Measurements from ENCODE around the gene DAAM2. TPM values are rescaled to one million over a fixed set of nuclear protein-coding genes. Genes with fewer than 3 reads are reported as not detected.

DAAM2 gene
- total and polyA plus RNA-seq, 2 donors (not counting 3 experiments of a cell fraction or from before 2014, with no cell fraction given) = 0.42 to 0.44 TPM

DNA sequence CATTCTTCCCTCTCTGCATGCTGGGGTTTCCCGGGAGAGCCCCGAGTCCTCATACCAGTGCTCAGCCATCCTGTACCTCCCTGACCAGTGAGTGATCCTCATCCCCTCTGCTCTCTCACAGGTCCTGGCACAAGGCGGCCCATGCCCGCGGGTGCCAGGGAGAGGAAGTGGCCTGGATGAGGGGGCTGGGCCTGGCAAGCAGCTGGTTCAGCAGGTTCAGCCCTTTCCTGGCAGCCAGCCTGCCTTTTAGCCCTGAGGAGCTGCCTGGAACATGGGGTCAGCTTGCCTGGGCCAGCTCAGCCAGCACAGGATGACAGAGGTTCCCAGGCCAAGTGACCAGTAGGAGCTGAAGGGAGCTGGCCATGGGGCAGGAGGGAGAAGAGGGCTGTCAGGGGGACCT is 131.2 kb downstream of the DAAM2 start:
- no peak overlapping the region for H3K27ac ChIP-seq (ENCODE audit: insufficient read depth, low read depth, low read length)
- no peaks in the 10 kb centered on the region for H3K9me3 ChIP-seq (replicated peaks; ENCODE audit: control insufficient read depth, insufficient read depth, low read length)
- DNase-seq (ENCODE audit: low read depth, low spot score) (no peak), FAIRE-seq (no peak)
- no peak overlapping the region for H3K4me2 ChIP-seq (ENCODE audit: insufficient read depth, low read length)
- TF ChIP-seq FOS (IDR thresholded peaks at IDR 0.05; ENCODE audit: borderline replicate concordance, insufficient read depth, low read length) = no peak
- TF ChIP-seq POLR2A (IDR thresholded peaks at IDR 0.05; ENCODE audit: low read depth, low read length) = no peak
- TF ChIP-seq JUN (IDR thresholded peaks at IDR 0.05; ENCODE audit: borderline replicate concordance, insufficient read depth, insufficient read length, low read depth) = no peak
- no peak for TF ChIP-seq EZH2 (IDR thresholded peaks at IDR 0.05; ENCODE audit: borderline replicate concordance, low read depth, low read length, severe bottlenecking)
- TF ChIP-seq GATA2 (IDR thresholded peaks at IDR 0.05; ENCODE audit: insufficient read depth, insufficient read length, low read depth, low read length) = no peak
- no peak for TF ChIP-seq MYC (IDR thresholded peaks at IDR 0.05; ENCODE audit: low read depth, low read length)
- no peak for TF ChIP-seq MAX (IDR thresholded peaks at IDR 0.05; ENCODE audit: insufficient read depth, insufficient read length)
- H3K9ac ChIP-seq (replicated peaks; ENCODE audit: extremely low read depth, insufficient read depth, low read length) = no peak overlapping the region
- no peaks in the 10 kb centered on the region for H4K20me1 ChIP-seq (replicated peaks; ENCODE audit: control insufficient read depth, extremely low read depth, insufficient read depth, low read length)
- no TSS peak for BruUV-seq (replicated peaks)
- no peaks in the 10 kb centered on the region for H3K79me2 ChIP-seq (ENCODE audit: control insufficient read depth, insufficient read depth, low read length)
- POLR2A ChIA-PET = no interaction called here
- H3K36me3 ChIP-seq (ENCODE audit: control insufficient read depth in 2 of 2, extremely low read depth in 1 of 2, insufficient read depth in 2 of 2, low read length in 2 of 2) = peaks cover 0 to 2% of the 10 kb centered on the region in 2 experiments
- H3K4me3 ChIP-seq (replicated peaks in 1 of 3; ENCODE audit: insufficient read depth in 1 of 3, low read depth in 1 of 3, low read length in 3 of 3) = no peak overlapping the region
- CTCF ChIA-PET = interaction anchor here (1.7 kb wide), 1 partner anchor 58 kb away, joined by 4 read pairs; no protein-coding TSS in a partner anchor
- H3K27me3 ChIP-seq (ENCODE audit: control insufficient read depth in 2 of 2, insufficient read depth in 2 of 2, low read length in 2 of 2) = no peaks in the 10 kb centered on the region
- no peaks in the 10 kb centered on the region for H3K4me1 ChIP-seq (ENCODE audit: control insufficient read depth, extremely low read depth, insufficient read depth, low read length)
- no peak overlapping the region for H2AFZ ChIP-seq (ENCODE audit: low read depth, low read length)
- dilution Hi-C loops (cut with MboI; ENCODE audit: extremely low pct_ligation_motif_present, low sequenced_read_pairs) = no loop called here
- intact Hi-C loops (cut with micrococcal nuclease) = no loop called here
- H3K9me1 ChIP-seq (replicated peaks; ENCODE audit: control insufficient read depth, extremely low read depth, insufficient read depth, low read length) = no peaks in the 10 kb centered on the region

DNA sequence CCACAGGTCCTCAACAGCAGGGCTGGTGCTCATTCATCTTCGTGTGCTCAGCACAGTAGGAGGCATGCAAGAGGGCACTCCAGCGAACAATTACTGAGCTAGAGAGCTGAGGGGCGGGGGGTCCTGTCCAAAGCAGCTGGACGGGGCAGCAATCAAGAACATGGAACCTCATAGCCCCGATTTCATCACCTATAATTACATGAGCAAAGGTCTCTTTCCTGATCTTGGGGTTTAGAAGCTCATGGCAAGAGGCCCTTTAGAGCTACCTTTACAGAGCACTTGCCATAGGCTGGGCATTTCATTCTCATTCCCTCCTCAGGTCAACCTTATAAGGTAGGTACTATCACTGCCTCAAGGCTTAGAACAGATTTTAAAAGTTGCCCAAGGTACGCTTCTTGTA is 131.7 kb downstream of the DAAM2 start:
- FAIRE-seq = no peak

More for the DNA sequence above, 131.7 kb downstream of the DAAM2 start:
- H3K4me3 ChIP-seq (replicated peaks in 1 of 3; ENCODE audit: insufficient read depth in 1 of 3, low read depth in 1 of 3, low read length in 3 of 3) = no peak overlapping the region
- TF ChIP-seq EZH2 (IDR thresholded peaks at IDR 0.05; ENCODE audit: borderline replicate concordance, low read depth, low read length, severe bottlenecking) (no peak), GATA2 (IDR thresholded peaks at IDR 0.05; ENCODE audit: insufficient read depth, insufficient read length, low read depth, low read length) (no peak), MAX (IDR thresholded peaks at IDR 0.05; ENCODE audit: insufficient read depth, insufficient read length) (no peak), POLR2AphosphoS5 (IDR thresholded peaks at IDR 0.05; ENCODE audit: insufficient read depth, low read depth, low read length) (no peak), MYC (IDR thresholded peaks at IDR 0.05; ENCODE audit: low read depth, low read length) (no peak), CTCF (IDR thresholded peaks at IDR 0.05; ENCODE audit: extremely low read depth in 1 of 2, insufficient read depth in 1 of 2, low read depth in 1 of 2, low read length in 2 of 2) (no peak), JUN (IDR thresholded peaks at IDR 0.05; ENCODE audit: borderline replicate concordance, insufficient read depth, insufficient read length, low read depth) (no peak), FOS (IDR thresholded peaks at IDR 0.05; ENCODE audit: borderline replicate concordance, insufficient read depth, low read length) (no peak), POLR2A (IDR thresholded peaks at IDR 0.05; ENCODE audit: low read depth, low read length) (no peak)
- no peak overlapping the region for H3K4me2 ChIP-seq (ENCODE audit: insufficient read depth, low read length)
- intact Hi-C loops (cut with micrococcal nuclease) (no loop called here), dilution Hi-C loops (cut with MboI; ENCODE audit: extremely low pct_ligation_motif_present, low sequenced_read_pairs) (no loop called here)
- POLR2A ChIA-PET = no interaction called here
- BruUV-seq (replicated peaks) = no TSS peak
- no peaks in the 10 kb centered on the region for H3K9me1 ChIP-seq (replicated peaks; ENCODE audit: control insufficient read depth, extremely low read depth, insufficient read depth, low read length)
- H2AFZ ChIP-seq (ENCODE audit: low read depth, low read length) = no peak overlapping the region
- no peak for DNase-seq (ENCODE audit: low read depth, low spot score)
- H3K27ac ChIP-seq (ENCODE audit: insufficient read depth, low read depth, low read length) = no peak overlapping the region
- CTCF ChIA-PET = interaction anchor here (1.7 kb wide), 1 partner anchor 58 kb away, joined by 4 read pairs; no protein-coding TSS in a partner anchor
- H3K9ac ChIP-seq (replicated peaks; ENCODE audit: extremely low read depth, insufficient read depth, low read length) = no peak overlapping the region
- no peaks in the 10 kb centered on the region for H3K9me3 ChIP-seq (replicated peaks; ENCODE audit: control insufficient read depth, insufficient read depth, low read length)
- no peaks in the 10 kb centered on the region for H3K27me3 ChIP-seq (ENCODE audit: control insufficient read depth in 2 of 2, insufficient read depth in 2 of 2, low read length in 2 of 2)
- H3K36me3 ChIP-seq (ENCODE audit: control insufficient read depth in 2 of 2, extremely low read depth in 1 of 2, insufficient read depth in 2 of 2, low read length in 2 of 2) = peaks cover 0 to 2% of the 10 kb centered on the region in 2 experiments
- H4K20me1 ChIP-seq (replicated peaks; ENCODE audit: control insufficient read depth, extremely low read depth, insufficient read depth, low read length) = no peaks in the 10 kb centered on the region
- H3K79me2 ChIP-seq (ENCODE audit: control insufficient read depth, insufficient read depth, low read length) = no peaks in the 10 kb centered on the region
- H3K4me1 ChIP-seq (ENCODE audit: control insufficient read depth, extremely low read depth, insufficient read depth, low read length) = no peaks in the 10 kb centered on the region
